IPS-NIHi7 (cell line): Measurements from ENCODE around the gene RAB3D.
"Not testable (repeated sequence)": the region's sequence is repeated elsewhere in the genome, so short reads cannot be mapped to it uniquely, and the experiment has no call there.

Experiments used
- DNase-seq: peaks from one replicate; pipeline ENCODE4 v3.0.0; 2012; ENCODE audit warnings: mixed read lengths; ENCODE audit errors: extremely low spot score

RAB3D gene

GRCh38 chr19:11339254-11340098 is at the start of gene RAB3D:
TSS of gene RAB3D (minus strand) at chr19:11339657. CDS start at chr19:11337399, 2,258 bp downstream.
- DNase-seq = peak; percentile 100

GRCh38 chr19:11387162-11388034 is 47.9 kb upstream of the RAB3D start:
- DNase-seq = no peak

GRCh38 chr19:11384778-11385129 is 45.3 kb upstream of the RAB3D start:
- no peak for DNase-seq

- no peak for DNase-seq
Measured at GRCh38 chr19:11383706-11384048, 44.2 kb upstream of the RAB3D start.

GRCh38 chr19:11382898-11383705 is 43.6 kb upstream of the RAB3D start:
- peak; percentile 62 for DNase-seq

- peak; percentile 93 for DNase-seq
Measured at GRCh38 chr19:11380653-11381537, 41.4 kb upstream of the RAB3D start.

GRCh38 chr19:11379857-11380350 is 40.4 kb upstream of the RAB3D start:
- no peak for DNase-seq

GRCh38 chr19:11379269-11379845 is 39.9 kb upstream of the RAB3D start:
- not testable (repeated sequence) for DNase-seq

GRCh38 chr19:11378319-11379189 is 39.1 kb upstream of the RAB3D start:
- DNase-seq = peak; percentile 48

GRCh38 chr19:11377756-11378155 is 38.3 kb upstream of the RAB3D start:
- DNase-seq = no peak

- no peak for DNase-seq
Measured at GRCh38 chr19:11377237-11377636, 37.8 kb upstream of the RAB3D start.

GRCh38 chr19:11375143-11375948 is 35.9 kb upstream of the RAB3D start:
- DNase-seq = no peak

GRCh38 chr19:11374433-11375142 is 35.1 kb upstream of the RAB3D start, which contains the start of gene SWSAP1:
TSS of gene SWSAP1 (plus strand) at chr19:11374666. CDS start at chr19:11374681, 15 bp downstream.
- peak; percentile 96 for DNase-seq

GRCh38 chr19:11373885-11374432 is 34.5 kb upstream of the RAB3D start:
- no peak for DNase-seq

- DNase-seq = peak; percentile 45
Measured at GRCh38 chr19:11373166-11373884, 33.9 kb upstream of the RAB3D start.

- DNase-seq = no peak
Measured at GRCh38 chr19:11370744-11371143, 31.3 kb upstream of the RAB3D start.

- no peak for DNase-seq
Measured at GRCh38 chr19:11367528-11367927, 28.1 kb upstream of the RAB3D start.
